Glutamatergic neuron (in vitro differentiated cells): ENCODE results near the gene HSF2. TPM values are rescaled to one million over a fixed set of nuclear protein-coding genes. Genes with fewer than 3 reads are reported as not detected.
A peak's percentile ranks its signal among the peaks of the same experiment; 100 is the strongest.
"Not testable (repeated sequence)": the region's sequence is repeated elsewhere in the genome, so short reads cannot be mapped to it uniquely, and the experiment has no call there.

Experiments
- DNase-seq: peaks from one replicate; pipeline ENCODE4 v3.0.0; 2022
- H3K27ac Mint-ChIP-seq: one replicate; pipeline ENCODE4 v1.8.0; 2020; ENCODE audit warnings: mild to moderate bottlenecking, mixed read lengths, inconsistent platforms; ENCODE audit not compliant: unreplicated experiment
- H3K27me3 Mint-ChIP-seq: one replicate; pipeline ENCODE4 v1.8.0; 2020; ENCODE audit warnings: mild to moderate bottlenecking, moderate library complexity, mixed read lengths, inconsistent platforms; ENCODE audit not compliant: unreplicated experiment
- H3K36me3 Mint-ChIP-seq: one replicate; pipeline ENCODE4 v1.8.0; 2020; ENCODE audit warnings: mild to moderate bottlenecking, mixed read lengths, inconsistent platforms; ENCODE audit not compliant: unreplicated experiment
- H3K4me1 Mint-ChIP-seq: one replicate; pipeline ENCODE4 v1.8.0; 2020; ENCODE audit warnings: mild to moderate bottlenecking, low read depth, mixed read lengths, inconsistent platforms; ENCODE audit not compliant: unreplicated experiment
- H3K4me3 Mint-ChIP-seq: one replicate; pipeline ENCODE4 v1.8.0; 2020; ENCODE audit warnings: mild to moderate bottlenecking, mixed read lengths, inconsistent platforms; ENCODE audit not compliant: unreplicated experiment
- H3K9me3 Mint-ChIP-seq: one replicate; pipeline ENCODE4 v1.8.0; 2020; ENCODE audit warnings: mild to moderate bottlenecking, moderate library complexity, mixed read lengths, inconsistent platforms; ENCODE audit not compliant: unreplicated experiment
- CTCF ChIP-seq: fragments of 200-600 bp; sonication (generic); IDR thresholded peaks from one replicate; pipeline ENCODE4 v1.5.0; 2021; ENCODE audit not compliant: partially characterized antibody, unreplicated experiment
- total RNA-seq: library from RNA; stranded (reverse); fragmentation: NEBNext Ultra II Directional; extraction: Animal tissue kit (Norgen Biotek cat#: 25700); gene quantifications from one replicate; pipeline ENCODE4 v1.2.1, GENCODE V29; 2021; ENCODE audit not compliant: unreplicated experiment

The HSF2 gene
- total RNA-seq, 1 donor from 2014 or later = 25.4 TPM

- DNase-seq = no peak
- Mint-ChIP-seq H3K9me3 (peaks cover 7% of the 10 kb centered on the region), H3K36me3 (peaks cover 8% of the 10 kb centered on the region), H3K27me3 (no peaks in the 10 kb centered on the region), H3K4me1 (peaks cover 57% of the 10 kb centered on the region), H3K27ac (peak overlapping the region; percentile 86), H3K4me3 (peak overlapping the region; percentile 75)
- TF ChIP-seq CTCF = no peak
Measured at GRCh38 chr6:122459240-122459639, 59.8 kb downstream of the HSF2 start.

- not testable (repeated sequence) for H3K9me3 Mint-ChIP-seq, H3K27me3 Mint-ChIP-seq, H3K36me3 Mint-ChIP-seq
- Mint-ChIP-seq H3K4me1 (peaks cover 50% of the 10 kb centered on the region), H3K4me3 (peak overlapping the region; percentile 75), H3K27ac (peak overlapping the region; percentile 86)
- peak; percentile 37 for DNase-seq
Measured at GRCh38 chr6:122459865-122460416, 60.5 kb downstream of the HSF2 start.

GRCh38 chr6:122461885-122462284, 62.4 kb downstream of the HSF2 start:
- Mint-ChIP-seq H3K4me3 (peak overlapping the region; percentile 47), H3K27me3 (no peaks in the 10 kb centered on the region), H3K27ac (peak overlapping the region; percentile 13), H3K9me3 (peaks cover 5% of the 10 kb centered on the region), H3K36me3 (peaks cover 6% of the 10 kb centered on the region), H3K4me1 (peaks cover 49% of the 10 kb centered on the region)
- TF ChIP-seq CTCF = no peak
- DNase-seq = no peak

- peak; percentile 91 for DNase-seq
- Mint-ChIP-seq H3K4me3 (peak within 1 kb of the TSS; percentile 100), H3K27ac (peak within 1 kb of the TSS; percentile 100), H3K27me3 (peaks cover 9% of the 10 kb centered on the region), H3K4me1 (peaks cover 20% of the 10 kb centered on the region), H3K36me3 (no peaks in the 10 kb centered on the region), H3K9me3 (peaks cover 13% of the 10 kb centered on the region)
- no peak for TF ChIP-seq CTCF
Measured at GRCh38 chr6:122471107-122472021, 71.9 kb downstream of the HSF2 start, which contains the start of gene SERINC1. SERINC1 (minus strand) TSS chr6:122471807; CDS start chr6:122471737, 70 bp downstream.

- Mint-ChIP-seq H3K36me3 (no peaks in the 10 kb centered on the region), H3K4me1 (peaks cover 17% of the 10 kb centered on the region), H3K27ac (peak overlapping the region; percentile 100), H3K27me3 (peaks cover 9% of the 10 kb centered on the region), H3K4me3 (peak overlapping the region; percentile 100), H3K9me3 (peaks cover 13% of the 10 kb centered on the region)
- DNase-seq = no peak
- no peak for TF ChIP-seq CTCF
Measured at GRCh38 chr6:122472022-122472340, 72.5 kb downstream of the HSF2 start.
